Body of pancreas (tissue), 4 donors: ENCODE data around the gene PATJ.

Experiments
- POLR2A ChIP-seq, 3 donors: fragments of 450-650 bp; IDR thresholded peaks; one replicate each; pipeline ENCODE4 v1.6.1; 2016; ENCODE audit warnings: antibody characterized with exemption in 3 of 3, mild to moderate bottlenecking in 2 of 3
- TF ChIP-seq, protein P1 (sequence below), 7 experiments: fragments of 450-650 bp in 4 of 7; fragments of 200-600 bp in 3 of 7; sonication (generic) in 3 of 7; IDR thresholded peaks; one replicate each; pipeline ENCODE4 v1.5.1; 2016 to 2019; ENCODE audit warnings: antibody characterized with exemption in 7 of 7

DNA sequence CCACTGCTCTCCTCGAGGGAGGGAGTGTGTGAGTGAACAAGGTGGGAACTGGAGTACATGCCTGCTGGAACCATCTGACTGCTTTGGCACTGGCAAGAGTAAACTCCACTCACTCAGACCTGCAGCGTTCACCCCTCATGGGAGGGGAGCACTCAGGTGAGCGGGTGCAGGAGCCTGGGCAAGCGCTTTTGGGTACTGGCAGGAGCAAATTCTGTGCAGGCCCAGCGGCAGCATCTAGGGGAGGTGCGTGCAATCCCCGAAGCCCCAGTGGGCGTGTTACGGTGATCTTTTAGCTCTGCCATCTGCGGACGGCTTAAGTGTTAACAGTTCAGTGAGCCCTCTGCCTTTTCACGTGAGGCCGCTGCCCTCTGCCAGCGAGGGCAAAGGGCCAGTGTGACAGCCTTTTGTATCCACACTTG lies 127.4 kb downstream of the PATJ start:
- TF ChIP-seq, protein P1, sequence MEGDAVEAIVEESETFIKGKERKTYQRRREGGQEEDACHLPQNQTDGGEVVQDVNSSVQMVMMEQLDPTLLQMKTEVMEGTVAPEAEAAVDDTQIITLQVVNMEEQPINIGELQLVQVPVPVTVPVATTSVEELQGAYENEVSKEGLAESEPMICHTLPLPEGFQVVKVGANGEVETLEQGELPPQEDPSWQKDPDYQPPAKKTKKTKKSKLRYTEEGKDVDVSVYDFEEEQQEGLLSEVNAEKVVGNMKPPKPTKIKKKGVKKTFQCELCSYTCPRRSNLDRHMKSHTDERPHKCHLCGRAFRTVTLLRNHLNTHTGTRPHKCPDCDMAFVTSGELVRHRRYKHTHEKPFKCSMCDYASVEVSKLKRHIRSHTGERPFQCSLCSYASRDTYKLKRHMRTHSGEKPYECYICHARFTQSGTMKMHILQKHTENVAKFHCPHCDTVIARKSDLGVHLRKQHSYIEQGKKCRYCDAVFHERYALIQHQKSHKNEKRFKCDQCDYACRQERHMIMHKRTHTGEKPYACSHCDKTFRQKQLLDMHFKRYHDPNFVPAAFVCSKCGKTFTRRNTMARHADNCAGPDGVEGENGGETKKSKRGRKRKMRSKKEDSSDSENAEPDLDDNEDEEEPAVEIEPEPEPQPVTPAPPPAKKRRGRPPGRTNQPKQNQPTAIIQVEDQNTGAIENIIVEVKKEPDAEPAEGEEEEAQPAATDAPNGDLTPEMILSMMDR (IDR thresholded peaks at IDR 0.05) = no peak
- TF ChIP-seq POLR2A (IDR thresholded peaks at IDR 0.05) = no peak
